Choroid plexus epithelial cell (primary cell): ENCODE measurements around the gene BOLA1.
"Not testable (repeated sequence)": the region's sequence is repeated elsewhere in the genome, so short reads cannot be mapped to it uniquely, and the experiment has no call there.

ENCODE experiments used
- DNase-seq: peaks from one replicate; pipeline ENCODE4 v3.0.0-alpha.2; 2010; ENCODE audit warnings: low read depth
- H3K4me3 ChIP-seq: 2 replicates; pipeline ENCODE4 v1.5.1; 2011; ENCODE audit warnings: low read depth, mild to moderate bottlenecking, control low read depth, low read length, moderate library complexity
- TF ChIP-seq, protein P1 (sequence below): conservative IDR thresholded peaks from 2 replicates; pipeline ENCODE4 v1.5.1; 2011; ENCODE audit warnings: low read depth, mild to moderate bottlenecking, control low read depth, inconsistent platforms, low read length, moderate library complexity

Gene BOLA1, protein sequence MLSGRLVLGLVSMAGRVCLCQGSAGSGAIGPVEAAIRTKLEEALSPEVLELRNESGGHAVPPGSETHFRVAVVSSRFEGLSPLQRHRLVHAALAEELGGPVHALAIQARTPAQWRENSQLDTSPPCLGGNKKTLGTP

GRCh38 chr1:149899460-149900284 lies at the start of gene BOLA1:
TSS of gene BOLA1 (plus strand) at chr1:149899568. CDS start at chr1:149900060, 492 bp downstream.
- TF ChIP-seq, protein P1, sequence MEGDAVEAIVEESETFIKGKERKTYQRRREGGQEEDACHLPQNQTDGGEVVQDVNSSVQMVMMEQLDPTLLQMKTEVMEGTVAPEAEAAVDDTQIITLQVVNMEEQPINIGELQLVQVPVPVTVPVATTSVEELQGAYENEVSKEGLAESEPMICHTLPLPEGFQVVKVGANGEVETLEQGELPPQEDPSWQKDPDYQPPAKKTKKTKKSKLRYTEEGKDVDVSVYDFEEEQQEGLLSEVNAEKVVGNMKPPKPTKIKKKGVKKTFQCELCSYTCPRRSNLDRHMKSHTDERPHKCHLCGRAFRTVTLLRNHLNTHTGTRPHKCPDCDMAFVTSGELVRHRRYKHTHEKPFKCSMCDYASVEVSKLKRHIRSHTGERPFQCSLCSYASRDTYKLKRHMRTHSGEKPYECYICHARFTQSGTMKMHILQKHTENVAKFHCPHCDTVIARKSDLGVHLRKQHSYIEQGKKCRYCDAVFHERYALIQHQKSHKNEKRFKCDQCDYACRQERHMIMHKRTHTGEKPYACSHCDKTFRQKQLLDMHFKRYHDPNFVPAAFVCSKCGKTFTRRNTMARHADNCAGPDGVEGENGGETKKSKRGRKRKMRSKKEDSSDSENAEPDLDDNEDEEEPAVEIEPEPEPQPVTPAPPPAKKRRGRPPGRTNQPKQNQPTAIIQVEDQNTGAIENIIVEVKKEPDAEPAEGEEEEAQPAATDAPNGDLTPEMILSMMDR = no peak
- peak; percentile 94 for DNase-seq
- H3K4me3 ChIP-seq = peak within 1 kb of the TSS; percentile 61

GRCh38 chr1:149849947-149850360 lies 49.4 kb upstream of the BOLA1 start:
- peak; percentile 18 for DNase-seq
- H3K4me3 ChIP-seq = peak overlapping the region; percentile 62
- TF ChIP-seq, protein P1 = no peak

GRCh38 chr1:149850732-149851345 lies 48.5 kb upstream of the BOLA1 start:
- H3K4me3 ChIP-seq, DNase-seq: not testable (repeated sequence)

DNA sequence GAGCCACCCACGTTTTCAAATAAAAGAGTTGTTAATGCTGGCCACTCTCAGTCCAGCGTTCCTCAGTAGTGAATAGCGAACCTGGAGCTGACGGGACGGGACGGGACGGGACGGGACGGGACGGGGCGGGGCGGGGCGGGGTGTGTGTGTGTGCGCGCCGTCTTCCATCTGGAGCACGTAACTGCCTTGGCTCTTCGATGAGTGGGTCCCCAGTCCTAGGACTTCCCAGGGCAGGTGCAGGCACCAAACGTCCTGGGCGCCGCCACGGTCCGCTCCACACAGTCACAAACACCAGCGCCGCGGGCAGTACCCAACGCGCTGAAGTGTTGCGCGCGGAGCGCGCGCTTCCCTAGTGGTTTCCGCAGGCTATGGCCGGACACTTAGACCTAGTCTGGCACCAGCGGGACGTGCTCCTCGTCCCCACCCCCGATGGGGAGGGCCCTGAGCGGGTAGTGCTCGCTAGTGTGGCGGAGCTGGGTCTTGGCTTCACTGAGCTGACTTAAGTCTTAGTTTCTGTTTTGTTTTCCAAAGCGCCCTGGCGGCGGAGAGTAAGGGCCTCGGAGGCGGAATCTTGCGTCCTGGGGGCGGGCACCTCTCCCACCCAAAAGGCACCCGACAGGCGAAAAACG lies 47.7 kb upstream of the BOLA1 start:
- H3K4me3 ChIP-seq, DNase-seq: not testable (repeated sequence)

DNA sequence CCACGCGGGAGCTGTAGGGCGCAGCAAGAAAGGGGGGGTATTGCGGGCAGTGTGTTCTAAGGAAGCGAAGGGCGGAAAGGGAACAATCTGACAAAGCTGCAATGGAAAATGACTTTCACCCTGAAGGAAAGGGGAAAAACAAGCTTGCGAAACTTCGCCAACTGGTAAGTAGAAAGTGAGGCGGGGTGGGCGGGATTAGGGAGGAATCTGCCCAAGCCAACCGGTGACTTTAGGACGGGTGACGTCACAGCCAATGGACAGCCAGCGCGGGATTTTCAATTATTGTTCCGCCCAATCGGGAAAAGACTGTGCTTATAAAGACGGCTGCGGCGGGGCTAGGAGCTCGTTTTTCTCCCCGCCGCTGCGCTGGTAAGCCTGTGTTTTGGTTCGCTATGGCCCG lies 47.1 kb upstream of the BOLA1 start:
- not testable (repeated sequence) for DNase-seq

GRCh38 chr1:149860271-149860670 lies 39.1 kb upstream of the BOLA1 start:
- not testable (repeated sequence) for DNase-seq, H3K4me3 ChIP-seq

More for the DNA sequence above, 47.1 kb upstream of the BOLA1 start:
- H3K4me3 ChIP-seq = not testable (repeated sequence)

DNA sequence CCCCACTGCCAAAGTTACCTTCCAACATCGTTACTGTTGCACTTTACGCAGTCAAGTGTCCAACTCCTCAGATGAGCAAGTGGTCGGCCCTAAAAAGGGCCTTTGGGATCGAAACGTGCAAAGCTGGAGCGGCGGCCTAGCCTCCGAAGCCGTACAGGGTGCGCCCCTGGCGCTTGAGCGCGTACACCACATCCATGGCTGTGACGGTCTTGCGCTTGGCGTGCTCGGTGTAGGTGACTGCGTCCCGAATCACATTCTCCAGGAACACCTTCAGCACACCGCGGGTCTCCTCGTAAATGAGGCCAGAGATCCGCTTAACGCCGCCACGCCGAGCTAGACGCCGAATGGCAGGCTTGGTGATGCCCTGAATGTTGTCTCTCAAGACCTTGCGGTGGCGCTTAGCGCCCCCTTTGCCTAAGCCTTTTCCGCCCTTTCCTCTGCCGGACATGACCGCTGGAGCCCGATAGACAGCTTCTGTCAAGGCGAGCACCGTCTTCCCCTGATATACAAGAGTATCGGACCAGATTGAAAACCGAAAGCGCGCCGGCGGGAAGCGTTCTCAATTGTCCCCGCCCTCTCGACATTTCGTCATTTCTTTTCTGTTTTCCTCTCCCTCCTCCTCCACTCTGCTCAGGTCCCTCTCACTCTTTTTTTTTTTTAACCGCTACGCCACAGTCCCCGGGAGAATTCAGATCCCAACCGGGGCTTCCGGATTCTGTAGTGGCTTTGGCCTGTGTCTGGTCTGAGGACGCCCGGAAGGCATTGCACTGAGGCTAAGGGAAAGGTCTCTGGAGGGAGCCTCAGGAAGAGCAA lies 38.5 kb upstream of the BOLA1 start:
- DNase-seq, H3K4me3 ChIP-seq: not testable (repeated sequence)

DNA sequence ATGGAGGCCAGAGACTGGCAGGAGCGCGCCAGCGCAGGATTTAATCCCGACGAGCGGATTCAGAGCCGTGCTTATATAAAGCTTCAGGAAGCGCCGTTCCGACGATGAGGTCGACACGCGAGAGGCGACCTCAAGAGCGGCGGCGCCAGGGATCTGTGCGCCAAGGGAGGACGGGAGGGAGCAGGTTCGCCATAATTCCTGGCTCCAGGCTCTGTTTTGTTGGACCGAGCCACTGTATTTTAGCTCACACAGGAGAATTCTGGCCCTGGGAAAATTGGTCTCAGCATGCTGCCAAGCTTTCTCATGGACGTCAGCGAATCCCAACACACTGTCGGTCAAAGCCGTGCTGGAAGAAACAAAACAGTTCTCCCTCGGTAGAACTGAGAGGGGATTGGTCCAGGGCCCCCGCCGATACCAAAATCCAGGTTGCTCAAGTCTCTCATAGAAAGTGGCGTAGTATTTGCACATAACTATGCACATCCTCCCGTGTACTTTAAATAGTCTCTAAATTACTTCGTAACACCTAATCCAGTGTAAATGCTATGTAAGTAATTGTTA lies 37.8 kb upstream of the BOLA1 start:
- not testable (repeated sequence) for DNase-seq, H3K4me3 ChIP-seq

GRCh38 chr1:149866887-149867286 lies 32.5 kb upstream of the BOLA1 start:
- H3K4me3 ChIP-seq, DNase-seq: not testable (repeated sequence)

DNA sequence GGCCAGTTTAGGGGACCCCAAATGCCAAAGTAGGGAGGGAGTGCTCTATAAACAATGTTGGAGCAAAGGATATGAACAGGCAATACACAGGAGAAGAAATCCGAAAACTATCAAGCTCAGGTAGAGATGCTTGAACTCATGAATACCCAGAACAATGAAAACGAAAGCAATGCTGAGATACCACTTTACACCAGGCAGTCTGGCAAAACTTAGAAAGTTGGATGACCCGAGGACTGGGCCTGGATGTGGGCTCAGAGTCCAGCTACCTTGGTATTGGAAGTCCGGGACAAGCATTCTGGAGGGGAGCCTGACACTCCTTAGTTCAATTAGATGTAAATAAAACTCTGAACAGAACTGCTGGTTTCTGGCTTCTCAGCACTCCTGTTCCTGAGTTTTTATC lies 26.3 kb upstream of the BOLA1 start:
- not testable (repeated sequence) for H3K4me3 ChIP-seq, DNase-seq
